ENCODE results near the gene COL9A1. TPM values are rescaled to one million over a fixed set of nuclear protein-coding genes. Genes with fewer than 3 reads are reported as not detected.

The COL9A1 gene
- total RNA-seq, 1 donor = not detected

- TF ChIP-seq, protein P1, sequence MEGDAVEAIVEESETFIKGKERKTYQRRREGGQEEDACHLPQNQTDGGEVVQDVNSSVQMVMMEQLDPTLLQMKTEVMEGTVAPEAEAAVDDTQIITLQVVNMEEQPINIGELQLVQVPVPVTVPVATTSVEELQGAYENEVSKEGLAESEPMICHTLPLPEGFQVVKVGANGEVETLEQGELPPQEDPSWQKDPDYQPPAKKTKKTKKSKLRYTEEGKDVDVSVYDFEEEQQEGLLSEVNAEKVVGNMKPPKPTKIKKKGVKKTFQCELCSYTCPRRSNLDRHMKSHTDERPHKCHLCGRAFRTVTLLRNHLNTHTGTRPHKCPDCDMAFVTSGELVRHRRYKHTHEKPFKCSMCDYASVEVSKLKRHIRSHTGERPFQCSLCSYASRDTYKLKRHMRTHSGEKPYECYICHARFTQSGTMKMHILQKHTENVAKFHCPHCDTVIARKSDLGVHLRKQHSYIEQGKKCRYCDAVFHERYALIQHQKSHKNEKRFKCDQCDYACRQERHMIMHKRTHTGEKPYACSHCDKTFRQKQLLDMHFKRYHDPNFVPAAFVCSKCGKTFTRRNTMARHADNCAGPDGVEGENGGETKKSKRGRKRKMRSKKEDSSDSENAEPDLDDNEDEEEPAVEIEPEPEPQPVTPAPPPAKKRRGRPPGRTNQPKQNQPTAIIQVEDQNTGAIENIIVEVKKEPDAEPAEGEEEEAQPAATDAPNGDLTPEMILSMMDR (IDR thresholded peaks at IDR 0.05; ENCODE audit: insufficient read depth, low read length) = no peak
- DNase-seq (ENCODE audit: low read depth) = no peak
These were observed 22.5 kb downstream of the COL9A1 start for GRCh38 chr6:70280400-70280853.

GRCh38 chr6:70277470-70277869 lies 25.4 kb downstream of the COL9A1 start:
- TF ChIP-seq, protein P1 (IDR thresholded peaks at IDR 0.05; ENCODE audit: insufficient read depth, low read length) = no peak
- peak; percentile 48 for DNase-seq (ENCODE audit: low read depth)
- H3K4me3 ChIP-seq (ENCODE audit: low read depth, low read length) = no peak overlapping the region

More at GRCh38 chr6:70280400-70280853, 22.5 kb downstream of the COL9A1 start:
- no peak overlapping the region for H3K4me3 ChIP-seq (ENCODE audit: low read depth, low read length)

DNA sequence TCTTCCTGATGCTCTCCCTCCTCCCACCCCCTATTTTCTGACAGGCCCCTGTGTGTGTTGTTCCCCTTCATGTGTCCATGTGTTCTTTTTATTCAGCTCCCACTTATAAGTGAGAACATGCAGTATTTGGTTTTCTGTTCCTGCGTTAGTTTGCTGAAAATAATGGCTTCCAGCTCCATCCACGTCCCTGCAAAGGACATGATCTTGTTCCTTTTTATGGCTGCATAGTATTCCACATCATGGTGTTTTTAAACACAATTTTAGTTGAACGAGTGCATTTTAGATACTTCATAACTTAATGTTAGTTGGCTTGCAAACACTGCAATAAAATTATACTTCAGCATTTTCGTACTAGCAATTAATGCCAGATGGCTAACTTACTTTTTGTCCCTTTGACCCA lies 28.5 kb downstream of the COL9A1 start:
- TF ChIP-seq, protein P1 (IDR thresholded peaks at IDR 0.05; ENCODE audit: insufficient read depth, low read length) = no peak
- no peak for DNase-seq (ENCODE audit: low read depth)
- no peak overlapping the region for H3K4me3 ChIP-seq (ENCODE audit: low read depth, low read length)

DNA sequence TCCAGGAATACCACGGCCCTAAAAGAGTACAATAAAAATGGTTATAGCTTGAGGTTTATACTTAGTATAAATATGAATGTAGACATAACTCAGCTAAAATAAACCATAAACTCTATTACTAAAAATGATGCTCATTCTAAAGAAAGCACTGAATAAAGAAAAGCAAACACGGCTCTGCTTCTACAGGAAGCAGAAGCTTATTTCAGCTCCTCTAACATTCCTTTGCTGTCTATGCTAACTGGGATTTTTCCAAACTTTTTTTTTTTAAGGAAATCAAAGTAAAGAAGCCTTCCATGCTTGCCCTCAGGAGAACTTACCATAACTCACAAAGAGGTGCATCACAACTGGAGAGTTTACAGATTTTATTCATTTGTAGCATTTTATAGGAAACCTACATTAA lies 30.8 kb downstream of the COL9A1 start:
- no peak overlapping the region for H3K4me3 ChIP-seq (ENCODE audit: low read depth, low read length)
- no peak for DNase-seq (ENCODE audit: low read depth)
- TF ChIP-seq, protein P1 (IDR thresholded peaks at IDR 0.05; ENCODE audit: insufficient read depth, low read length) = no peak

DNA sequence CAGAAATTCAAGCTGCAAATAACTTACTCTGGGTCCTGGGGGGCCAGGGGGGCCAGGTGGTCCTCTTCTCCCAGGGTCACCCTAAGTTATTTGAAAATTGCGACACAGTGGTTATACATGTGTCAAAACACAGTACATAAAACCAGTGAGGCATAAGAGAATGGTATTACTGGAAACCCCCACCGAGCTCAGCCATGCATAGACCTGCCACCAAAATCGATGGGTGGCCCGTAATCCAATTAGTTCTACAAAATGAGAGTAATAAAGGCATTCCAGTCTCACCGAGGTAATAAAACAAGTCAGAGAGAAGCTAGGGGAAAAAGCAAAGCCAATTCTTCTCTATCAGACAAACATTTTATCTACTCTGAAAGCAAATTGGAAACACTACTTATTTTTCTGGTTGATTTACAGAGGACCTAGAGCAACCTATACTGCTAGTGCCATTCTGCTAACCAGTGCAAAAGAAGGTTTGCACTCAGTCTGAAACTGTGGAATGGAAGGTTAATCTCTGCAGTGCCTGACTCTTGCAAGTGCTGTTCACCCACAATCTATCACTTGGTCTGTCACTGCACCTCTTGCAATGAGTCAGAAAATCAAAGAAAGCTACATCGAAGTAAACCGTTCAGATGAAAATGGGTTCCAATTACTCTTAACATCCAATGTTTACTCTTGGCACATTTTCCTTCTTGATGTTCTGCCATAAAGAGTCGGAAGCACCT lies 32.4 kb downstream of the COL9A1 start:
- H3K4me3 ChIP-seq (ENCODE audit: low read depth, low read length) = no peak overlapping the region
- DNase-seq (ENCODE audit: low read depth) = no peak
- TF ChIP-seq, protein P1 (IDR thresholded peaks at IDR 0.05; ENCODE audit: insufficient read depth, low read length) = no peak

DNA sequence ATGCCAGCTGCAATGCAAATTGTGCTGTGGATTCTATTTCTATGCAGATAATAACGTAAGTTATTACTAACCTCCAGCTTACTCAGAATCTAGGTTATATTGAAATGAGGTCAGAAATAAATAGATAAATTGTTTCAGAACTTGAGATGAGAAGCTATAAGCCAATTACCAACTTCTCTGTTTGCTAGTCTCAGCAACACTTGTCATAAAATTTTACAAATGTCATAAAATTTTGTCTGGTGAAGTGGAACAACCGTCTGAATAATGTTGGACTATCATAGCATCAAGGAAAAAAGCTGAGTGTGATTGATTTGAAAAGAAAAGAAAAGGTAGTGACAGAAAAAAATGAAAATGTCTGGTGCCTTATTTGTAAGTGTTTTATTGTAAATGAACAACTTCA lies 36.7 kb downstream of the COL9A1 start:
- TF ChIP-seq, protein P1 (IDR thresholded peaks at IDR 0.05; ENCODE audit: insufficient read depth, low read length) = no peak
- H3K4me3 ChIP-seq (ENCODE audit: low read depth, low read length) = no peak overlapping the region
- DNase-seq (ENCODE audit: low read depth) = no peak
